Measurements from ENCODE around the gene KIF26B. TPM values are rescaled to one million over a fixed set of nuclear protein-coding genes. Genes with fewer than 3 reads are reported as not detected.
A peak's percentile ranks its signal among the peaks of the same experiment; 100 is the strongest.

The KIF26B gene
- total RNA-seq, 2 donors from 2014 or later, result not detected

DNA sequence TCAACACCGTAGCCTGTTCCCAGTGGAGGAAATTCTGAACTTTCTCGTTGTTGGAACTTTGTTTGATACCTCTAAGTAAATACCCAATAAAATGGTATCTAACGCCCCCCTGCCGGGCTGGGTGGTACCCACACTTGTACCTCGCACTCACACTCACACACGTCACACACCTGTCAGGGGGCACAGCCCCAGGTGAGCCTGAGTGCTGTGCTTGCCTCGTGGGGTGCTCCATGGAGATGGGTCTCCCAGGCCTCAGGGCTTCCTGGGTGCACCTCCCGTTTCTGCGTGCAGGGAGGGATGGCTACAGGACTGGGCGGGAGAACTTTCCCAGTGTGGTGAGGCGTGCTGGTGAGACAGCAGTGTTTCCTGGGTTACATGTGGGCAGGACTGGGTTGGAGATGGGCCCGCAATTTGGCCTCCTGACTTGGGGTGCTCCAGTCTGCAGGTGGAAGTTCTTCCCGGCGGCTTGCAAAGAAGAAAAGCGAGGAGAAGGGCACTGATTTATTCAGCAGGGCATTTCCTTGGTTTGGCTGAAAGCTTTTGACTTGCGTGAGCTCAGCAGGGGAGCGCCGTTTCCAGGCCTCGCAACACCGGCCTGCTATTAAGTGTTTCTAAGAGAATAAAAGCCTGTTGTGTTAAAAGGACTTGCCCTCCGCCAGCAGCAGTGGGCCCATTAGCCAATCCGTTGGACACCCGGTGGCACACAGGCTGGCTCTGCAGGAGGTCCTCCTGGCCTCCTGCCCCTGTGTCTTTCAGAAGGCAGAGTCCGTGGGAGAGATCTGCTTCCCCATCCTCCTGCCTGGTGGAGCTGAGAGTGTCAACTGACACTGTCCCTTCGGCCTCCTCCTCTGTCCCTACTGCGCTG lies 79.7 kb downstream of the KIF26B start:
- H3K27ac Mint-ChIP-seq, result no peak overlapping the region
- DNase-seq (ENCODE audit: low spot score), result no peak
- H3K27me3 Mint-ChIP-seq, result peaks cover 3 to 22% of the 10 kb centered on the region in 2 donors
- H3K4me3 Mint-ChIP-seq, result no peak overlapping the region
- H3K9me3 Mint-ChIP-seq, result no peaks in the 10 kb centered on the region
- ATAC-seq, result no peak
- H3K36me3 Mint-ChIP-seq, result no peaks in the 10 kb centered on the region
- no peaks in the 10 kb centered on the region for H3K4me1 Mint-ChIP-seq (ENCODE audit: low read depth in 2 of 2)

DNA sequence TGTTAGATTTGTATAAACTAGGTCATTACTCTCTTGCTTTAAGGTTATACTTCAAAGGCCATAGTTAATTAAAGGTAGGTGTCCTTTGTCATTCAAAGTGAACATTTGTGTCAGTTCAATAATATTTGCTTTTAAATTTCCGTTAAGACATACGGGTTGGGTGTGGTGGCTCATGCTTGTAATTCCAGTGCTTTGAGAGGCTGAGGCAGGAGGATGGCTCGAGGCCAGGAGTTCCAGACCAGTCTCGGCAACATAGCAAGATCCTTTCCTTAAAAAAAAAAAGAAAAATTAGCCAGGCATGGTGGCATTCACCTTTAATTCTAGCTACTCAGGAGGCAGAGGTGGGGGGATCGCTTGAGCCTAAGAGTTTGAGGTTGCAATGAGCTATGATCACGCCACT lies 80.4 kb downstream of the KIF26B start:
- Mint-ChIP-seq H3K36me3 (no peaks in the 10 kb centered on the region), H3K4me1 (ENCODE audit: low read depth in 2 of 2) (no peaks in the 10 kb centered on the region), H3K27ac (no peak overlapping the region), H3K9me3 (no peaks in the 10 kb centered on the region), H3K4me3 (no peak overlapping the region), H3K27me3 (peaks cover 4 to 23% of the 10 kb centered on the region in 2 donors)
- no peak for DNase-seq (ENCODE audit: low spot score)
- no peak for ATAC-seq

DNA sequence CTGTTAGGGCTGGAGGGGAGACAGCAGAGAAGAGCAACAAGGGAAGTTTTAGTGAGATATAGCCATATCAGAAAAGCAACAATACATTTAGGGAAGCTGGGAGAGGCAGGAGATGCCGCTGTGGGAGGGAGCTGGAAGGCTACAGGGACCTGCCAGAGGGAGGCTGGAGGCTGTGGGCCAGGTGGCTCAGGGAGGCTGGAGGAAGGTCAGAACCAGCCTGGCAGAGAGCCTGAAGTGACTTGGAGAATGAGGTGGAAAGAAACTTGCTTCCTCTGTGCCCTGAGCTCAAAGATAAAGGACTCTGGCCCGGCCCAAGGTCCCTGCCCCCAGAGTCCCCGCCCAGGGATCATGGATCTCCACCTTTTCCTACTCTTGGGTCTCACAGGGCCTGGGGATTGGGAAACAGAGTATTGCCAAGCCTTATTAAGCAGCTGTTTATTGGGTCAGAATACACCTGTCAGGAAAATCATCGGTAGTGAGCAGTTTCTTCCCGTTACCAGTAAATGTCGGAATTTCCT lies 85.9 kb downstream of the KIF26B start:
- Mint-ChIP-seq H3K36me3 (no peaks in the 10 kb centered on the region), H3K4me1 (ENCODE audit: low read depth in 2 of 2) (no peaks in the 10 kb centered on the region), H3K27ac (no peak overlapping the region), H3K27me3 (peaks cover 5 to 9% of the 10 kb centered on the region in 2 donors), H3K9me3 (no peaks in the 10 kb centered on the region), H3K4me3 (no peak overlapping the region)
- no peak for DNase-seq (ENCODE audit: low spot score)
- peak in 1 of 2 donors; percentile 13 for ATAC-seq

DNA sequence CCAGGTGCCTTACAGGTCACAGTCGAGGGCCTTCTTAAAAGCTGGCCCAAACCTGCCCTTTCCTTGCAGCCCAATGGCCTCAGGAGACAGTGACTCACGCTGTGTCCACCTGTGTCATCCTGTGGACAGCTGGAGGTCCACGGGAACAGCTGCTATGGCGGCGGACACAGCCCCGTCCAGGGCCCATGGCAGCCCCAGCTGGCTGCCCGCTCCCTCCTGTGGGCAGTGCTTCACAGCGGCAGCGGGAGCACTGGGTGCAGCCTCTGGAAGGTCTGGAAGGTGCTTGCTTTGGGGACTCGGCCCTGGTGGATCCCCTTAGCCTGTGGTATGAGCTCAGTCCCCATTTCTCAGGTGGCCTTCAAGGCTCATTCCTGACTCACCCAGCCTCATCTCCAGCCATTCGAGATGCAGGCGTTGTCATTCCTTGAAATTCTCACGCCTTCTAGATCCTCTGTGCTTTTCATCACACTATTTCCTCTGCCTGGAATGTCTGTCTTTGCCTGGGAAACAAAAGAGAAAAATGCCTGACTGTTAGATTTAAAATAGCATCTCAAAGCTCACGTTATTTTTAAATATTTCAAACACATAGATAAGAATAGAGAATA lies 86.8 kb downstream of the KIF26B start:
- Mint-ChIP-seq H3K27ac (no peak overlapping the region), H3K9me3 (no peaks in the 10 kb centered on the region), H3K27me3 (peaks cover 5 to 9% of the 10 kb centered on the region in 2 donors), H3K36me3 (no peaks in the 10 kb centered on the region), H3K4me3 (no peak overlapping the region), H3K4me1 (ENCODE audit: low read depth in 2 of 2) (no peaks in the 10 kb centered on the region)
- no peak for DNase-seq (ENCODE audit: low spot score)
- ATAC-seq, result peak; percentile 20 to 31

DNA sequence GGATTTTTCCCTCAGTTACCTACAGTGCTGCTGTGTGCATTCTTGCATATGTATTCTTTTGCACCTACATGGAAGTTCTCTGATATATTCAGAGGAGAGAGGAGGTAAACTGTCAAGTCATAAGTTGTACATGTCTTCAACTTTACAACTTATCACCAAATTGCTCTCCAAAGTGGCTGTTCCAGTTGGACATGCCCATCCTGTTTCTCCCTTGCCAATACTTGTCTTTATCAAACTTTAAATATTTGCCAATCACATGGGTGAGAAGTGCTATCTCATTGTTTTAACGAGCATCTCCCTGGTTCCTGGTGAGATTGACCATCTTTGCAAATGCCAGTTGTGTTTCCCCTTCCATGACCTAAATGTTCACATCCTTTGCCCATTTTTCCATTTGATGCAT lies 88.2 kb downstream of the KIF26B start:
- no peaks in the 10 kb centered on the region for H3K36me3 Mint-ChIP-seq
- peaks cover 5 to 9% of the 10 kb centered on the region in 2 donors for H3K27me3 Mint-ChIP-seq
- no peak for DNase-seq (ENCODE audit: low spot score)
- H3K4me3 Mint-ChIP-seq, result no peak overlapping the region
- no peak overlapping the region for H3K27ac Mint-ChIP-seq
- no peak for ATAC-seq
- H3K4me1 Mint-ChIP-seq (ENCODE audit: low read depth in 2 of 2), result no peaks in the 10 kb centered on the region
- H3K9me3 Mint-ChIP-seq, result no peaks in the 10 kb centered on the region

DNA sequence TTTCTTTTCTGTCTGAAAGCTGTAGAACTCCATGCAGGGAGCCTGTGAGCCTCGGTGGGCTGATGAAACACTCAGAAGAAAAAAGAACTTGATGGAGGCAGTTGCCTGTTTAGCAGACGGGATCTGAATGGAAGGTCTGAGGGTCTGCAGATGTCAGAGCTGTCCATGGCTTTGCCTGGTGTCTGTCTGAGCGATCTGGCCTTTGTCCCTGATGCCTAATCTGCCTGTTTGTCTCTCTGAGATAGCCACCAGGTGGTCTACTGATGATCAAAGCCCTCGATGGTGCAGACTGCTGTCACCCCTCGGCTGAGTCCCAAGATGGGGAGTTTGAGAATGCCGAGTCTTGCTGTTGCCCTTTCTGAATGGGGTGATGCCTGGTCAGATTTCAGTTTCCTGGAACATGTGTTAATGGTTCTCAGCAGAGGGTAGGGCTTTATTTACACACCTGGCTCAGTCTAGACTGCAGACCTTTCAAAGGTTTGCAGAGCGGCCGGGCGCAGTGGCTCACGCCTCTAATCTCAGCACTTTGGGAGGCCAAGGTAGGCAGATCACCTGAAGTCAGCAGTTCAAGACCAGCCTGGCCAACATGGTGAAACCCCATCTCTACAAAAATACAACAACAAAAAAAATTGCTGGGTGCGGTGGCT lies 90.4 kb downstream of the KIF26B start:
- no peak for DNase-seq (ENCODE audit: low spot score)

DNA sequence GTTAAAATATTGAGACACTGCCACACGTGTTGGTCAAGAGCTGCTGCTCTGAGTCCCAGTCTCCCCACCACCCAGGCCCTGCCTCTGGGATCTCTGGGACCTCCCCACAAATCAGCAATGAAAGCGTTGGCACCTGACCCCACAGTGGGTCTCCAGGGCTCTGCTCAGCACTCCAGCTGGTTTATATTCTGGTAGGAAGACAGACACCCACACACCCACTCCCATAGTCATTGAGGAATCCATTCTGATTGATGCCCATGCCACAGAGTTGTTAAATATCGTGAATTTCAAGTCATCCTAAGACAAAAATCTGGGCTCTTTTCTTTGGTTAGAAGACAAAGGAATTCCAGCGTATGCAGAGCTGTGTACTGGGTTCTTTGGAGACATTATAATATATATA lies 91.6 kb downstream of the KIF26B start:
- no peak overlapping the region for H3K4me3 Mint-ChIP-seq
- no peaks in the 10 kb centered on the region for H3K36me3 Mint-ChIP-seq
- no peaks in the 10 kb centered on the region for H3K9me3 Mint-ChIP-seq
- H3K27me3 Mint-ChIP-seq, result no peaks in the 10 kb centered on the region
- no peak overlapping the region for H3K27ac Mint-ChIP-seq
- no peak for ATAC-seq
- no peak for DNase-seq (ENCODE audit: low spot score)
- H3K4me1 Mint-ChIP-seq (ENCODE audit: low read depth in 2 of 2), result no peaks in the 10 kb centered on the region

More for the DNA sequence above, 90.4 kb downstream of the KIF26B start:
- no peaks in the 10 kb centered on the region for H3K9me3 Mint-ChIP-seq
- H3K4me1 Mint-ChIP-seq (ENCODE audit: low read depth in 2 of 2), result no peaks in the 10 kb centered on the region
- no peak overlapping the region for H3K27ac Mint-ChIP-seq
- no peaks in the 10 kb centered on the region for H3K36me3 Mint-ChIP-seq
- H3K27me3 Mint-ChIP-seq, result peaks cover 4 to 5% of the 10 kb centered on the region in 2 donors
- ATAC-seq, result no peak
- H3K4me3 Mint-ChIP-seq, result no peak overlapping the region

DNA sequence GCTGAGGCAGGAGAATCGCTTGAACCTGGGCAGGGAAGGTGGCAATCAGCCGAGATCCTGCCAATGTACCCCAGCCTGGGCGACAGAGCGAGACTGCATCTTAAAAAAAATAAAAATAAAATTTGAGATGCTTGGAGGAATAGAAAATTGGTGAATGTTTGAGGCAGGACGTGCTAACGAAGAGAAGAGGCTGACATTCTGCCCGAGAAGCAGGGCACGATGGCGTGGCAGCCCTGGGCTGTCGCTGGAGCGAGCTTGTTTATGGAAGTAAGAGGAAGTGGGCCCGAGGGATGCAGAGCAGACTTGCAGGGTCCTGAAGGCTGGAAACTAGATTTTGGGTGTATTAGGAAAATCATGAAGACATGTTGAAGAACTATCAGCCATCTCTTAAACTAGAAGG lies 92.6 kb downstream of the KIF26B start:
- no peaks in the 10 kb centered on the region for H3K4me1 Mint-ChIP-seq (ENCODE audit: low read depth in 2 of 2)
- no peaks in the 10 kb centered on the region for H3K9me3 Mint-ChIP-seq
- H3K4me3 Mint-ChIP-seq, result no peak overlapping the region
- ATAC-seq, result no peak
- no peaks in the 10 kb centered on the region for H3K27me3 Mint-ChIP-seq
- no peak for DNase-seq (ENCODE audit: low spot score)
- no peaks in the 10 kb centered on the region for H3K36me3 Mint-ChIP-seq
- H3K27ac Mint-ChIP-seq, result no peak overlapping the region

DNA sequence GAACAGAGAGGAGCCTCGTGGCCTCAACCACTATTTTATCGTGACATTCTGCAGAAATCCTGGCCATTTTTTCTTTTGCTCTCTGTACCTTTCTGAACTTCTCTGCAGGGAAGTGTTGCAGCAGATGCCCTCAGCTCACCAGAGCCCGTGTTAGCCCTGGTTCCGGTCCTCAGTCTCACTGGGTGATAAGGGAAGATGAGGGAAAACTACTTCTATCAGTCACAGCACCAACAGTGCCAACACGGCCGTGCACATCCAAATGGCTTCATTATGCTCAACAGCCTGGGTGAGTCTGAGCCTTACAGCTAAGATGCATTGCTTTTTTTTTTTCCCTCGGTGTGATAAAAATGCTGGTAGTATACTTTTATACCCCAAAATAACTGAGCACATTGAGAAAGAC lies 93.0 kb downstream of the KIF26B start:
- H3K27me3 Mint-ChIP-seq, result no peaks in the 10 kb centered on the region
- no peaks in the 10 kb centered on the region for H3K36me3 Mint-ChIP-seq
- no peak for ATAC-seq
- no peaks in the 10 kb centered on the region for H3K4me1 Mint-ChIP-seq (ENCODE audit: low read depth in 2 of 2)
- no peaks in the 10 kb centered on the region for H3K9me3 Mint-ChIP-seq
- DNase-seq (ENCODE audit: low spot score), result no peak
- H3K4me3 Mint-ChIP-seq, result no peak overlapping the region
- no peak overlapping the region for H3K27ac Mint-ChIP-seq

DNA sequence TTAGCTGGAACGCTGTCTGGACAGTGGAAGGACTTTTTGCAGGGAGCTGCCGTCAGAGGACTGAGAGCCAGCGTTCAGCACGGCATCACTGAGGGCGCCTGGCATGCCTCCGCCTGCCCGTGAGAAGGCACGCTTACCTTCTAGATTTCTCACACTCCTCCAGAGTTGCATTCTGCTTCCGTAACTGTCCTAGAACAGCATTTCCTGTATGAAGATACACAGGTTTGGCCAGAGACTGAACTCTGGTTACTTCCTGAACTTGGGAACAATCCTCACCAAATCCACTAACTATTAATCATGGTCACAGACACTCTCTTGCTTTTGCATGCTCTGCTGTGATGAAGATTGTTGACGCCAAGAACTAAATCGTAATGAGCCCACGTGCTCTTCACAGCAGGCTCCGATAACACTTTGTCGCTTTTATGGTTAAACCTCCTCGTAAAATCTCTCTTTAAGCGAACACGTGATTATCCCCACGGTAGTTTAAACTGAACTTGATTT lies 93.5 kb downstream of the KIF26B start:
- H3K4me1 Mint-ChIP-seq (ENCODE audit: low read depth in 2 of 2), result no peaks in the 10 kb centered on the region
- H3K27ac Mint-ChIP-seq, result no peak overlapping the region
- ATAC-seq (no peak), DNase-seq (ENCODE audit: low spot score) (no peak)
- no peak overlapping the region for H3K4me3 Mint-ChIP-seq
- H3K36me3 Mint-ChIP-seq, result no peaks in the 10 kb centered on the region
- H3K9me3 Mint-ChIP-seq, result no peaks in the 10 kb centered on the region
- H3K27me3 Mint-ChIP-seq, result no peaks in the 10 kb centered on the region

DNA sequence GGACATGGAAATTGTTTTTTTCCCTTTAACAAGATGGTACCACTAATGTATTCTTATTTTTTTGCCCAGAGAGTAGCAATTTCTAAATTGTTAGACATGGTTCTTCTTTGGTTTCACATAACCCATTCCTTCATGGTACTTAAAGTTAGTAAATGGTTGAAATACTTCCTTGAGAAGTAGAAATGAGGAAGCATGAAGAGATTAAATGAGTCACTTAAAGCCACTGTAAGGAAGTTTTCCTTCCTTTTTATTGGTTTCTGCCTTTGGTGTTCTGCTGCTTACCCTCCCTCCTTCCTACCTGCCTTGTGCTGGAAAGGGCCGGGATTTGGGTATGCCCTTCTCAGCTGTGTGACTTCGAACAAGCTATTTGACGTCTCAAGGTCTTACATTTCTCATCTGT lies 101.0 kb downstream of the KIF26B start:
- no peaks in the 10 kb centered on the region for H3K36me3 Mint-ChIP-seq
- no peak for DNase-seq (ENCODE audit: low spot score)
- no peaks in the 10 kb centered on the region for H3K27me3 Mint-ChIP-seq
- no peak overlapping the region for H3K27ac Mint-ChIP-seq
- no peak for ATAC-seq
- no peak overlapping the region for H3K4me3 Mint-ChIP-seq
- no peaks in the 10 kb centered on the region for H3K9me3 Mint-ChIP-seq
- peaks cover 0 to 2% of the 10 kb centered on the region in 2 donors for H3K4me1 Mint-ChIP-seq (ENCODE audit: low read depth in 2 of 2)

DNA sequence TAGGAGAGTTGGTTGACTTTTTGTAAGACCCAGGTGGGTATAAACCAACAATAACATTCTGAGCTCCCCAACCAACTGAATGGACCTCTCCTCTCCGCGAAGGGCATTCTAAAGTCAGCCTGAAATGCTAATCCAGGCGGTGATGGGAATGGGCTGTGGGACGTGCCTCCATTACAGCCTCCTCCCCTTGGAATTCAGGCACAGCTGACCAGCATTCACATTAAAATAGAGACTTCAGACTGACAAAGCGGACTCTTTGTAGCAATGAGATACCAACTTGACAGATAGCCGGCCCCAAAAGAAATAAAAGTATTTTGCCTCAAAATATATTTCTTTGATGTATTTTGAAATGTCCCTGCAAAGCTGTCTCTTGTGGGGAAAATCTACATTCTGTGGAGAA lies 101.7 kb downstream of the KIF26B start:
- no peak for ATAC-seq
- Mint-ChIP-seq H3K4me1 (ENCODE audit: low read depth in 2 of 2) (peaks cover 0 to 2% of the 10 kb centered on the region in 2 donors), H3K27ac (no peak overlapping the region), H3K9me3 (no peaks in the 10 kb centered on the region), H3K36me3 (no peaks in the 10 kb centered on the region), H3K4me3 (no peak overlapping the region), H3K27me3 (no peaks in the 10 kb centered on the region)
- DNase-seq (ENCODE audit: low spot score), result no peak

DNA sequence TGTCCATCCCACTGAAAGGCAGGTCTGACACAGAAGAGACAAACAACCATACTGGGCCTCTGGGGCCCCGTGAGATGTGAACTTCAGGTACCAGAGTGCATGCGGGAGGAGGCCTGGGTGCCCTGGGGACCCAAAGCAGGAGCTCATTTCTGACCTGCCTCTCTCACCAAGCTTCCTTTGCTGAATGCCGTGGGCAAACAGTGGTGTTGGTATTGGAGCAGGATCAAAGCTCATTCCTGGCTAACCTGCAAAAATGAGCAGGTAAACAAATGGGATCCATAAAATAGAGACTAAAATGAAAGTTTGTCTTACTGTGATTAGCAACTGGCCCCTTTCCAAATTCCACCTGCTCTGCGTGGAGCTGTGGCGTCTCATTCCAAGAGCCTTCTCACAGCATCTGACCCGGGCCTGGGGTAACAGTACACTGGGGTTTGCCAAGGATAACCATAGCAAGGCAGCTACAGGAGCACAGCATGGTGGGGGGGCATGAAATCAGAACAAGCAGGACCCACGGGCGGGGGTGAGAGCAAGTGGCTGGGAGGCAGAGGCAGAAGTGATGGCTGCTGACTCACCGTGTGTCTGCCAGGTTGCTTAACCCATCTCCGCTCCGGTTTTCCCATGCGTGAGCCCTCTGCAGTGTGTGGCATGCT lies 103.6 kb downstream of the KIF26B start:
- H3K4me1 Mint-ChIP-seq (ENCODE audit: low read depth in 2 of 2), result peaks cover 0 to 2% of the 10 kb centered on the region in 2 donors
- no peaks in the 10 kb centered on the region for H3K9me3 Mint-ChIP-seq
- no peaks in the 10 kb centered on the region for H3K36me3 Mint-ChIP-seq
- DNase-seq (ENCODE audit: low spot score), result no peak
- H3K27me3 Mint-ChIP-seq, result no peaks in the 10 kb centered on the region
- ATAC-seq, result no peak
- no peak overlapping the region for H3K27ac Mint-ChIP-seq
- H3K4me3 Mint-ChIP-seq, result no peak overlapping the region
